Measurements from ENCODE around the gene ADAMTS8.

Gene ADAMTS8

GRCh38 chr11:130428316-130429119 lies at the start of gene ADAMTS8:
ADAMTS8 (minus strand) TSS chr11:130428609; CDS start chr11:130428286, 323 bp downstream.
- DNase-seq (ENCODE audit: low spot score) = no peak

GRCh38 chr11:130477586-130478203 lies 49.3 kb upstream of the ADAMTS8 start:
- DNase-seq (ENCODE audit: low spot score) = no peak

GRCh38 chr11:130476922-130477491 lies 48.6 kb upstream of the ADAMTS8 start:
- DNase-seq (ENCODE audit: low spot score) = no peak

GRCh38 chr11:130476200-130476921 lies 48.0 kb upstream of the ADAMTS8 start:
- no peak for DNase-seq (ENCODE audit: low spot score)

- DNase-seq (ENCODE audit: low spot score) = no peak
Observed at GRCh38 chr11:130475426-130476053, 47.1 kb upstream of the ADAMTS8 start.

GRCh38 chr11:130474637-130475400 lies 46.4 kb upstream of the ADAMTS8 start:
- DNase-seq (ENCODE audit: low spot score) = no peak

GRCh38 chr11:130473795-130474377 lies 45.5 kb upstream of the ADAMTS8 start:
- no peak for DNase-seq (ENCODE audit: low spot score)

- no peak for DNase-seq (ENCODE audit: low spot score)
Observed at GRCh38 chr11:130473056-130473794, 44.8 kb upstream of the ADAMTS8 start.

GRCh38 chr11:130472434-130472961 lies 44.1 kb upstream of the ADAMTS8 start:
- DNase-seq (ENCODE audit: low spot score) = no peak

- DNase-seq (ENCODE audit: low spot score) = no peak
Observed at GRCh38 chr11:130471731-130472433, 43.5 kb upstream of the ADAMTS8 start.

GRCh38 chr11:130470832-130471706 lies 42.7 kb upstream of the ADAMTS8 start:
- DNase-seq (ENCODE audit: low spot score) = no peak

- DNase-seq (ENCODE audit: low spot score) = no peak
Observed at GRCh38 chr11:130469181-130469580, 40.8 kb upstream of the ADAMTS8 start.

- DNase-seq (ENCODE audit: low spot score) = no peak
Observed at GRCh38 chr11:130467116-130467900, 38.9 kb upstream of the ADAMTS8 start.

GRCh38 chr11:130465263-130465662 lies 36.9 kb upstream of the ADAMTS8 start:
- DNase-seq (ENCODE audit: low spot score) = no peak

- DNase-seq (ENCODE audit: low spot score) = no peak
Observed at GRCh38 chr11:130464291-130464812, 35.9 kb upstream of the ADAMTS8 start.

- DNase-seq (ENCODE audit: low spot score) = no peak
Observed at GRCh38 chr11:130462931-130463330, 34.5 kb upstream of the ADAMTS8 start.
